ENCODE data around the gene TBC1D24.
A peak's percentile ranks its signal among the peaks of the same experiment; 100 is the strongest.

The TBC1D24 gene

GRCh38 chr16:2482708-2483534 lies 8.0 kb downstream of the TBC1D24 start:
- WGBS (ENCODE audit: extremely low coverage, insufficient coverage, insufficient read length) = no CpG with 5 or more reads among the region's 32 CpGs
- no peak overlapping the region for H2AK5ac ChIP-seq (ENCODE audit: low read length)
- no peak overlapping the region for H3K4me2 ChIP-seq (ENCODE audit: low read length)
- H3K9ac ChIP-seq (ENCODE audit: low read length) = no peak overlapping the region
- no peak overlapping the region for H4K91ac ChIP-seq (ENCODE audit: low read depth, low read length)
- H3K4me3 ChIP-seq (ENCODE audit: low read depth, low read length) = no peak overlapping the region
- H4K12ac ChIP-seq (ENCODE audit: low read depth, low read length) = no peak overlapping the region
- no peak overlapping the region for H3K18ac ChIP-seq (ENCODE audit: low read length)
- H3K36me3 ChIP-seq (ENCODE audit: control insufficient read depth in 1 of 2, insufficient read depth in 2 of 2, low read length in 2 of 2) = no peaks in the 10 kb centered on the region
- H3K79me2 ChIP-seq (ENCODE audit: control insufficient read depth, insufficient read depth, low read length, poor library complexity) = no peaks in the 10 kb centered on the region
- H2BK12ac ChIP-seq (ENCODE audit: low read length) = no peak overlapping the region
- H3K14ac ChIP-seq (ENCODE audit: low read length) = no peak overlapping the region
- H2AFZ ChIP-seq (ENCODE audit: insufficient read depth, low read length, poor library complexity) = no peak overlapping the region
- H3K4ac ChIP-seq (ENCODE audit: low read depth, low read length) = no peak overlapping the region
- no peak overlapping the region for H2BK120ac ChIP-seq (ENCODE audit: insufficient read depth, low read length, poor library complexity)
- peaks cover 2% of the 10 kb centered on the region for H3K9me3 ChIP-seq (ENCODE audit: insufficient read depth, low read depth, low read length)
- H3K79me1 ChIP-seq (ENCODE audit: low read length) = no peaks in the 10 kb centered on the region
- H4K8ac ChIP-seq (ENCODE audit: low read depth, low read length) = no peak overlapping the region
- peaks cover 3% of the 10 kb centered on the region in 2 experiments for H3K4me1 ChIP-seq (ENCODE audit: control insufficient read depth in 1 of 2, insufficient read depth in 2 of 2, low read length in 2 of 2)
- H2BK5ac ChIP-seq (ENCODE audit: low read depth, low read length, poor library complexity) = no peak overlapping the region
- no peak overlapping the region for H3K27ac ChIP-seq (ENCODE audit: low read depth, low read length)
- H3K23ac ChIP-seq (ENCODE audit: low read length) = no peak overlapping the region
- no peaks in the 10 kb centered on the region for H3K27me3 ChIP-seq (ENCODE audit: insufficient read depth, low read length)
- no peak for DNase-seq

DNA sequence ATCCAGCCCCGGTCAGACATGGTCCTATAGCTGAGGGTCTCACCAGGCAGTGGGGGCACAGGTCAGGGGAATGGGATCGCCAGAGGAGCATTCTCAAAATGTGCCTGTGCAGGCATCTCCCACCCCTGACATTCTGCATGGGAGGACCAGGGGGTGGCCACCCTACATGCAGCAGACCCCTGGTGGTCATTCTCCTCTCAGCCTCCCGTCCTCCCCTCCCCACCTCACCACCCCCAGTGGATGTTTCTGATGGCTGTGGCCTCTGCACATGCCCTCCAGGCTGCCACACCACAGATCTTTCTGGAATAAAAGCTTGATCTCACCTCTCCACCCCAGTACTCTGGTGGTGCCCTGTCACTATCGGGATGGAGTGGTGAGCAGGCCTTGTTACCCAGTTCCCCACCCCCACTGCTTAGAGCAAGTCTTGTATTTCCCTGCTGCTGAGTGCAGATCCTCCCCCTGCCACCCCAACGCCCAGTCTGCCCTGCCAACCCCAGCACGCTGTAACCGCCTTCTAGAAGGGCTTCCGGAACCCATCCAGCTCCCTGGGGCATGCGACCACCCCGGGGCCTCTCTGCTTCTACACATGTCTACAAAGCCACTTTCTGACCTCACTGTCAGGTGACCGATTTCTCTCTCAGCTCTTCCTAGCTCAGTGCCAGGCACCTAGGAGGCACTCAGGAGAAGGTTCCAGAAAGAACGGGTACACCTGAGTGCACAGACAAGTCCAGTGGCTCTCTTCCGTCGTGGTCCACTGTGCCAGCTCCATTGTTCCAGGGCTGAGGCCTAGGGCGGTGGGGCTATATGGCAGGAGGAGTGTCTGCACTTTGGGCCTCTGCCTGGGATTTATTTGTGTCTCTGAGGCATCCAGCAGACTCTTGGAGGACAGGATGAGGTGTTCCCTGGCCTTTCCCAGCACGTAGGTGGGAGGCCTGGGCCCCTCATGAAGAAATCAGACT lies 9.3 kb downstream of the TBC1D24 start:
- Histone ChIP-seq H3K9ac (ENCODE audit: low read length) (no peak overlapping the region), H3K4me2 (ENCODE audit: low read length) (no peak overlapping the region), H4K12ac (ENCODE audit: low read depth, low read length) (no peak overlapping the region), H3K79me1 (ENCODE audit: low read length) (no peaks in the 10 kb centered on the region), H3K4me3 (ENCODE audit: low read depth, low read length) (no peak overlapping the region), H3K9me3 (ENCODE audit: insufficient read depth, low read depth, low read length) (peaks cover 2% of the 10 kb centered on the region), H3K23ac (ENCODE audit: low read length) (no peak overlapping the region), H3K4me1 (ENCODE audit: control insufficient read depth in 1 of 2, insufficient read depth in 2 of 2, low read length in 2 of 2) (peaks cover 4 to 5% of the 10 kb centered on the region in 2 experiments), H3K14ac (ENCODE audit: low read length) (no peak overlapping the region), H3K18ac (ENCODE audit: low read length) (no peak overlapping the region), H3K27ac (ENCODE audit: low read depth, low read length) (no peak overlapping the region), H2BK120ac (ENCODE audit: insufficient read depth, low read length, poor library complexity) (no peak overlapping the region), H2BK12ac (ENCODE audit: low read length) (no peak overlapping the region), H3K27me3 (ENCODE audit: insufficient read depth, low read length) (no peaks in the 10 kb centered on the region), H2AK5ac (ENCODE audit: low read length) (no peak overlapping the region), H2AFZ (ENCODE audit: insufficient read depth, low read length, poor library complexity) (no peak overlapping the region), H4K8ac (ENCODE audit: low read depth, low read length) (no peak overlapping the region), H4K91ac (ENCODE audit: low read depth, low read length) (no peak overlapping the region), H3K79me2 (ENCODE audit: control insufficient read depth, insufficient read depth, low read length, poor library complexity) (no peaks in the 10 kb centered on the region), H3K4ac (ENCODE audit: low read depth, low read length) (no peak overlapping the region), H2BK5ac (ENCODE audit: low read depth, low read length, poor library complexity) (no peak overlapping the region), H3K36me3 (ENCODE audit: control insufficient read depth in 1 of 2, insufficient read depth in 2 of 2, low read length in 2 of 2) (no peaks in the 10 kb centered on the region)
- no CpG with 5 or more reads among the region's 16 CpGs for WGBS (ENCODE audit: extremely low coverage, insufficient coverage, insufficient read length)
- no peak for DNase-seq

DNA sequence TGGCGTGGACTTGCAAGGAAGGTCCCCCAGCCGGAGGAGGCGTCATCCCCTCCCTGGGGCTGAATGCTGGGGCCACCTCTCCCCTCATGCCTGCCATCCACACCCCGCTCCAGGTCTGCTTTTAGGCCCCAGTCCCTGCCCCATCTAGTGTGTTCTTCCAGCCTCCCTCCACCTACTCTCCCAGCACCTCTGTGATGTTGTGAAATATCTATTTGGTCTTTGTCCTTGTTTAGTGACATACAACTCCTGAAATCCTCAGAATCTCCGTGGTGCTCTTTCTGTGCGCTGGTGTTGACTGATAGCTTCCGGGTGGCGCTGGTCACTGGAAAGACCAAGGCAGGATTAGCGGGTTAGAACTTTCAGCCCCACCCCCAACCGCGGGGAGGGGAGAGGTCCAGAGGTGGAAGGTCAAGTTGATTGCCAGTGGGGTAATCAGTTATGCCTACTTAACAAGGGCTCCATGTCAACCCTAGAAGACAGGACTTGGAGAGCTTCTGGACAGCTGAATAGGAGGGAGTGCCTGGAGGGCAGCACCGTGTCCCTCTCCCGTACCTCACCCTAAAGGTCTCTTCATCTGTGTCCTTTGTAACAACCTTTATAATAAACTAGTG lies 10.1 kb downstream of the TBC1D24 start:
- no peak overlapping the region for H2AK5ac ChIP-seq (ENCODE audit: low read length)
- DNase-seq = peak in 1 of 2 donors; percentile 62

DNA sequence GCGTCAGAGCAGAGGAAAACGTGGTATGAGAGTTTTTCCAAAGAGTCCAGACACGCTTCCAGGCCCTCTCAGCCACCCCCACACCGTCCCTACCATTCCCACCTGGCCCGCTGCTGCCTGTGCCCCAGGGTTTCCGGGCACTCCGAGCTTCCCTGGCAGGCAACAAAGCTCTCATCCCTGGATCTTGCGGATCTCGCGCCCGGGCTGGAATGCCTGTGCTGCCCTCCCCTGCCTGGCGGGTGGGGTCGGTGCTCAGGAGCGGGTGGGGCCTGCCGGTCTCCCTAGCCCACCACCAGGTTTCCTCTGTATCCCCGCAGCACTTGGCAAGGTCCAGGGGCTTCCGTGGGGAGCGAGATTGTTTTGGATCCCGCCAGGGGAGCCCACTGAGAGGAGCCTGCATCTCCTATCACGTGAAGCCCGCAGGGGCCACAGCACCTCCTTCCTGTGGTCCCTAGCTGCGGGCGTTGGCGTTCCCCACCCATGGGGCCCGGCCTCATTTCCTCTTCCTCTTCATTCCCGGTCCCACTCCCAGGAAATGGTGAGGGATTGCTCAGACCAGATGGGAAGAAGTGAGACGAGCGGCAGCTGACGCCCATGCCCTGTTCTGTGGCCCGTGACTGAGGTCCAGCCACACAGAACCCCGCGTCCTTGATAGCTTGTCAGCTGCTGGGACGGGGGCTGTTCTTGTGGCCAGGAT lies 11.0 kb downstream of the TBC1D24 start:
- H3K27me3 ChIP-seq (ENCODE audit: insufficient read depth, low read length) = no peaks in the 10 kb centered on the region
- H4K8ac ChIP-seq (ENCODE audit: low read depth, low read length) = no peak overlapping the region
- H2BK120ac ChIP-seq (ENCODE audit: insufficient read depth, low read length, poor library complexity) = no peak overlapping the region
- H4K12ac ChIP-seq (ENCODE audit: low read depth, low read length) = no peak overlapping the region
- H3K4me3 ChIP-seq (ENCODE audit: low read depth, low read length) = no peak overlapping the region
- H3K23ac ChIP-seq (ENCODE audit: low read length) = no peak overlapping the region
- H3K4ac ChIP-seq (ENCODE audit: low read depth, low read length) = no peak overlapping the region
- H2AK5ac ChIP-seq (ENCODE audit: low read length) = no peak overlapping the region
- H3K79me1 ChIP-seq (ENCODE audit: low read length) = no peaks in the 10 kb centered on the region
- no peak overlapping the region for H3K4me2 ChIP-seq (ENCODE audit: low read length)
- no peak overlapping the region for H4K91ac ChIP-seq (ENCODE audit: low read depth, low read length)
- no peak overlapping the region for H3K18ac ChIP-seq (ENCODE audit: low read length)
- peaks cover 4 to 5% of the 10 kb centered on the region in 2 experiments for H3K4me1 ChIP-seq (ENCODE audit: control insufficient read depth in 1 of 2, insufficient read depth in 2 of 2, low read length in 2 of 2)
- H3K36me3 ChIP-seq (ENCODE audit: control insufficient read depth in 1 of 2, insufficient read depth in 2 of 2, low read length in 2 of 2) = no peaks in the 10 kb centered on the region
- no peak for DNase-seq
- no CpG with 5 or more reads among the region's 33 CpGs for WGBS (ENCODE audit: extremely low coverage, insufficient coverage, insufficient read length)
- H2BK12ac ChIP-seq (ENCODE audit: low read length) = no peak overlapping the region
- no peak overlapping the region for H3K14ac ChIP-seq (ENCODE audit: low read length)
- peaks cover 2% of the 10 kb centered on the region for H3K9me3 ChIP-seq (ENCODE audit: insufficient read depth, low read depth, low read length)
- no peak overlapping the region for H2AFZ ChIP-seq (ENCODE audit: insufficient read depth, low read length, poor library complexity)
- no peak overlapping the region for H2BK5ac ChIP-seq (ENCODE audit: low read depth, low read length, poor library complexity)
- no peak overlapping the region for H3K27ac ChIP-seq (ENCODE audit: low read depth, low read length)
- H3K9ac ChIP-seq (ENCODE audit: low read length) = no peak overlapping the region
- H3K79me2 ChIP-seq (ENCODE audit: control insufficient read depth, insufficient read depth, low read length, poor library complexity) = no peaks in the 10 kb centered on the region

More for the DNA sequence above, 10.1 kb downstream of the TBC1D24 start:
- H3K79me2 ChIP-seq (ENCODE audit: control insufficient read depth, insufficient read depth, low read length, poor library complexity) = no peaks in the 10 kb centered on the region
- no peak overlapping the region for H3K4me3 ChIP-seq (ENCODE audit: low read depth, low read length)
- no CpG with 5 or more reads among the region's 13 CpGs for WGBS (ENCODE audit: extremely low coverage, insufficient coverage, insufficient read length)
- no peak overlapping the region for H2BK120ac ChIP-seq (ENCODE audit: insufficient read depth, low read length, poor library complexity)
- H4K91ac ChIP-seq (ENCODE audit: low read depth, low read length) = no peak overlapping the region
- H3K4me2 ChIP-seq (ENCODE audit: low read length) = no peak overlapping the region
- peaks cover 2% of the 10 kb centered on the region for H3K9me3 ChIP-seq (ENCODE audit: insufficient read depth, low read depth, low read length)
- H3K18ac ChIP-seq (ENCODE audit: low read length) = no peak overlapping the region
- no peak overlapping the region for H3K27ac ChIP-seq (ENCODE audit: low read depth, low read length)
- peaks cover 4 to 5% of the 10 kb centered on the region in 2 experiments for H3K4me1 ChIP-seq (ENCODE audit: control insufficient read depth in 1 of 2, insufficient read depth in 2 of 2, low read length in 2 of 2)
- no peaks in the 10 kb centered on the region for H3K79me1 ChIP-seq (ENCODE audit: low read length)
- H3K14ac ChIP-seq (ENCODE audit: low read length) = no peak overlapping the region
- no peaks in the 10 kb centered on the region for H3K27me3 ChIP-seq (ENCODE audit: insufficient read depth, low read length)
- no peak overlapping the region for H2BK12ac ChIP-seq (ENCODE audit: low read length)
- no peak overlapping the region for H3K23ac ChIP-seq (ENCODE audit: low read length)
- no peak overlapping the region for H3K4ac ChIP-seq (ENCODE audit: low read depth, low read length)
- no peak overlapping the region for H4K8ac ChIP-seq (ENCODE audit: low read depth, low read length)
- H3K9ac ChIP-seq (ENCODE audit: low read length) = no peak overlapping the region
- no peak overlapping the region for H2BK5ac ChIP-seq (ENCODE audit: low read depth, low read length, poor library complexity)
- no peaks in the 10 kb centered on the region for H3K36me3 ChIP-seq (ENCODE audit: control insufficient read depth in 1 of 2, insufficient read depth in 2 of 2, low read length in 2 of 2)
- H4K12ac ChIP-seq (ENCODE audit: low read depth, low read length) = no peak overlapping the region
- H2AFZ ChIP-seq (ENCODE audit: insufficient read depth, low read length, poor library complexity) = no peak overlapping the region

All from trophoblast cell (in vitro differentiated cells and primary cell).